Transverse colon (tissue), 1 donor: ENCODE data around the gene KIAA1210.

ENCODE experiments used
- EP300 ChIP-seq: sonication (generic); formaldehyde crosslinking; IDR thresholded peaks from one replicate; pipeline ENCODE4 v1.6.1; 2017; ENCODE audit warnings: antibody characterized with exemption, low read depth
- POLR2A ChIP-seq: fragments of 450-650 bp; IDR thresholded peaks from one replicate; pipeline ENCODE4 v1.6.1; 2016; ENCODE audit warnings: antibody characterized with exemption, mild to moderate bottlenecking, moderate library complexity

DNA sequence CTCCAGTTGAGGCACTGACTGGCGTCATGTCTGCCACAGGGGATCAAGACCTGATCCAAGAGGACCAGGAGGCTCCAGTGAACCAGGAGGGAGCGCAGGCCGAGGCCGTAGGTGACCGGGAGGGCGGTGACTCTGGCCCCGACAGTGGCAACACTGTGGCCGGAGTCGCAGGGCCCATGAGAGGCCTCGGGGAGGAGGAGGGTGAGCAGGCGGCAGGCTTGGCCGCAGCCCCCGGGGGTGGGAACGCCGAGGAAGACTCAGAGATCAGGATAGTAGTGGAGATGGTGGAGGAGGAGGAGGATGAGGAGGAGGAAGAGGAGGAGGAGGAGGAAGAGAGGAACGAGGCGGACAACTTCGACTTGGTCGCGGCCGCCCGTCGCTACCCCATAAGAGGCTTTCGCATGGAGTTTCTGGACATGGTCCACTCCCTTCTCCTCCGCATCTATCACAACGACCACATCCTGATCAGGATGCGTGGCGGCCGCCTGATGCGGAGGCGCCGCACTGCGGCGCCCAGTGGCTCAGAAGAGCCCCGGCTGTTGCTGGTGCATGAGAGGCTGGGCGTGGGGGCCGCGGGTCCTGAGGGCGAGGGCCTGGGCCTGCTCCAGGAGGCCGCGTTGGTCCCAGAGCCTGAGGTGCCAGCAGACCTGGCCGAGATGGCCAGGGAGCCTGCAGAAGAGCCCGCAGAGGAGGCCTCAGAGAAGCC, 54.3 kb downstream of the KIAA1210 start:
- TF ChIP-seq POLR2A = no peak
- TF ChIP-seq EP300 = no peak
